ENCODE data around the gene SPNS1.

Gene SPNS1

GRCh38 chr16:29030086-29030840 is 55.7 kb downstream of the SPNS1 start:
- DNase-seq = no peak
